Upper lobe of right lung (tissue), 1 donor: ENCODE measurements around the gene SCLY. TPM values are rescaled to one million over a fixed set of nuclear protein-coding genes. Genes with fewer than 3 reads are reported as not detected.
"Not testable (repeated sequence)": the region's sequence is repeated elsewhere in the genome, so short reads cannot be mapped to it uniquely, and the experiment has no call there.

Experiments
- ATAC-seq: fragments of 200-7000 bp; cut with Tn5 transposase; one replicate; pipeline ENCODE4 v1.9.1; 2020; ENCODE audit warnings: mild to moderate bottlenecking, moderate library complexity
- DNase-seq: peaks from one replicate; pipeline ENCODE4 v3.0.0-alpha.2; 2020
- H3K27ac ChIP-seq: fragments of 200-600 bp; one replicate; pipeline ENCODE4 v1.8.0; 2022
- H3K27me3 ChIP-seq: fragments of 200-600 bp; one replicate; pipeline ENCODE4 v1.8.0; 2022; ENCODE audit warnings: mild to moderate bottlenecking
- H3K36me3 ChIP-seq: fragments of 200-600 bp; one replicate; pipeline ENCODE4 v1.8.0; 2022
- H3K4me1 ChIP-seq: fragments of 200-600 bp; one replicate; pipeline ENCODE4 v1.8.0; 2022
- H3K4me3 ChIP-seq: fragments of 200-600 bp; one replicate; pipeline ENCODE4 v1.8.0; 2022; ENCODE audit warnings: mild to moderate bottlenecking
- H3K9me3 ChIP-seq: fragments of 200-600 bp; one replicate; pipeline ENCODE4 v1.8.0; 2022
- intact Hi-C: fragments of 100-400 bp; cut with DNase I; formaldehyde crosslinking; loops from one replicate; pipeline ENCODE4 v1.11.0; 2022
- total RNA-seq: library from RNA; stranded (reverse); fragmentation: NEBNext Ultra II Directional; extraction: Animal tissue kit (Norgen Biotek cat#: 25700); gene quantifications from one replicate; pipeline ENCODE4 v1.2.1, GENCODE V29; 2021
- TF ChIP-seq, protein P1 (sequence below): fragments of 200-600 bp; IDR thresholded peaks from one replicate; pipeline ENCODE4 v1.8.0; 2022; ENCODE audit warnings: antibody characterized with exemption
- donor health status: DM: no; HTN: yes; CAD: no; lungs with severe emphysema.

The SCLY gene
- total RNA-seq, 1 donor from 2014 or later = 13.0 TPM

DNA sequence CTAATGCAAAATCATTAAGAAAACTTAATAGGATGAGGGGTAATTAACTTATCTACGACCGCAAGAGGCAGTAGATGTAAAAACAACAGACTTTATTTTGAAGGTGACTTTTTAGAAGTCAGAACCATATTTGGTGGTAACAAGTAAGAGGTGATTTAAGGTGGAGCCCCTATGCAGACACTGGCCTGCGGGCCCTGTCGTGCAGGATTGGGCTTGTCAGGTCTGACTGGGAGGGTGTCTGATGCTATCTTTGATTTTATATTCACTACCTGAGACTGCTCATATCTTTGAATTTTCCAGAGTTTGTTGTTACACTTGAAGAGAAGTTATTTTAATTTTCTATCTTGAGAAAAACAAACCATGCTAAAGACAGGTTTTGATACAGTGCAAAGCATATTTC, 29.1 kb upstream of the SCLY start:
- Histone ChIP-seq H3K27me3 (no peaks in the 10 kb centered on the region), H3K36me3 (peaks cover 68% of the 10 kb centered on the region)
- TF ChIP-seq, protein P1, sequence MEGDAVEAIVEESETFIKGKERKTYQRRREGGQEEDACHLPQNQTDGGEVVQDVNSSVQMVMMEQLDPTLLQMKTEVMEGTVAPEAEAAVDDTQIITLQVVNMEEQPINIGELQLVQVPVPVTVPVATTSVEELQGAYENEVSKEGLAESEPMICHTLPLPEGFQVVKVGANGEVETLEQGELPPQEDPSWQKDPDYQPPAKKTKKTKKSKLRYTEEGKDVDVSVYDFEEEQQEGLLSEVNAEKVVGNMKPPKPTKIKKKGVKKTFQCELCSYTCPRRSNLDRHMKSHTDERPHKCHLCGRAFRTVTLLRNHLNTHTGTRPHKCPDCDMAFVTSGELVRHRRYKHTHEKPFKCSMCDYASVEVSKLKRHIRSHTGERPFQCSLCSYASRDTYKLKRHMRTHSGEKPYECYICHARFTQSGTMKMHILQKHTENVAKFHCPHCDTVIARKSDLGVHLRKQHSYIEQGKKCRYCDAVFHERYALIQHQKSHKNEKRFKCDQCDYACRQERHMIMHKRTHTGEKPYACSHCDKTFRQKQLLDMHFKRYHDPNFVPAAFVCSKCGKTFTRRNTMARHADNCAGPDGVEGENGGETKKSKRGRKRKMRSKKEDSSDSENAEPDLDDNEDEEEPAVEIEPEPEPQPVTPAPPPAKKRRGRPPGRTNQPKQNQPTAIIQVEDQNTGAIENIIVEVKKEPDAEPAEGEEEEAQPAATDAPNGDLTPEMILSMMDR = no peak

DNA sequence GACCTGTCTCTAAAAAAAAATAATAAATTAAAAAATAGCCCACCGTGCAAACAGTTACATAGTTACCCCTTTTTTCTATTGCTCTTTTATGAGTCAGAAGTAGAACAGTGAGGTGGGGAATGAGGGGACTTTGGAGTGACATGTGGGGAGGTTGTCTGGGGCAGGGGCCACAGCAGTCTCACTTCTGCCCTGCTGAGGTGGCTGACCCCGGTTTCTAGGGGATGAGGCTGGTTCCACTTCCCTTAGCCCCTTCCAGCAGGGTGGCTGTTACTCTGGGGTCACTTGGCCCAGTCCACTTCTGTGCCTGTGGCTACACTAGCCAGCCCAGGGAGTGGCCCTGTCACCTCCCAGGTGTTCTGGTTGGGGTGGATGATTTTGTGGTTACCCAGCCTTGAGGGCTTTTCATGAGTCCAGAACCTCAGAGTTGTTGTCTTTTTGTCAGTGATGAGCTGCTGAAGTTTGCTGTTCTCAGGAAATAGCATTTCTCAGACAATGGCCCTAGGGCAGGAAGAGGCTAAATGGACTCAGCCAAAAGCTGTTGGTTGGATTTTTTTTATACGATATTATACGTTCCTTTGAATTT, 28.0 kb upstream of the SCLY start:
- intact Hi-C loops = no loop called here
- TF ChIP-seq, protein P1 = no peak
- Histone ChIP-seq H3K36me3 (peaks cover 69% of the 10 kb centered on the region), H3K4me3 (no peak overlapping the region), H3K4me1 (no peaks in the 10 kb centered on the region), H3K27ac (no peak overlapping the region), H3K27me3 (no peaks in the 10 kb centered on the region), H3K9me3 (no peaks in the 10 kb centered on the region)
- no peak for ATAC-seq
- DNase-seq = no peak

More for the DNA sequence above, 29.1 kb upstream of the SCLY start:
- ATAC-seq = no peak
- no peaks in the 10 kb centered on the region for H3K9me3 ChIP-seq
- intact Hi-C loops = no loop called here
- no peak overlapping the region for H3K27ac ChIP-seq
- H3K4me1 ChIP-seq = no peaks in the 10 kb centered on the region
- DNase-seq = no peak
- no peak overlapping the region for H3K4me3 ChIP-seq

DNA sequence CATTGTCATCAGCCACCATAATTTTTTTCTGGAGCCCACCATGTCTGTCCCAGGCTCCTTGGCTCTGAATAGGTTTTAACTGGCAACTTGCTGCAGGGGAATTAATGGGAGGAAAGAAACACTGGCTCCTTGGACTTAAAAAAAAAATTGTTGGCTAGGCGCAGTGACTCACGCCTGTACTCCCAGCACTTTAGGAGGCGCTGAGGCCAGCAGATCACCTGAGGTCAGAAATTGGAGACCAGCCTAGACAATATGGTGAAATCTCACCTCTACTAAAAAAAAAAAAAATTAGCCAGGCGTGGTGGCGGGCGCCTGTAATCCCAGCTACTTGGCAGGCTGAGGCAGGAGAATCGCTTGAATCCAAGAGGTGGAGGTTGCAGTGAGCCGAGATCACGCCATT, 26.8 kb upstream of the SCLY start:
- DNase-seq, H3K27ac ChIP-seq, H3K4me1 ChIP-seq, ATAC-seq, H3K4me3 ChIP-seq, H3K27me3 ChIP-seq, intact Hi-C loops, H3K9me3 ChIP-seq: not testable (repeated sequence)
- peaks cover 72% of the 10 kb centered on the region for H3K36me3 ChIP-seq

DNA sequence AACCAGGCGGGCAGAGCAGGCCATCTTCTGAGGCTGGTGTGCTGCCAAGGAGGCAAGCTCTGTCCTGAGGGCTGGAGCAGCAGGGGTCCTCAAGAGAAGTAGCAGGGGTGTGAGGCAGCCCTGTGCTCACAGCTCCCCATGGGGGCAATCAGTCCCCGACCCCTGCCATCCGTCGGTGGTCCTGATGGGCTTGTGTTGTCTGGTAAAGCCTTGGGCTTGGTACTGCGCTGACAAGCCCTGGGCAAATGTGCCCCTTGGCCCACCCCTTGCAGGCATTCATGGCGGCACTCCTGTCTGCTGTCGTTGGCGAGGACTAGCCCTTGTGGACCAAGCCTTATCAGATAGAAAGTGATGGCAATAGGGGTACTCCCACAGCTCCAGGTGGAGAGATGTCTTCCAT, 22.6 kb upstream of the SCLY start:
- Histone ChIP-seq H3K4me1 (no peaks in the 10 kb centered on the region), H3K4me3 (no peak overlapping the region), H3K27ac (no peak overlapping the region), H3K9me3 (no peaks in the 10 kb centered on the region), H3K36me3 (peaks cover 57% of the 10 kb centered on the region), H3K27me3 (no peaks in the 10 kb centered on the region)
- DNase-seq (no peak), ATAC-seq (no peak)
- TF ChIP-seq, protein P1 = no peak
- intact Hi-C loops = no loop called here

DNA sequence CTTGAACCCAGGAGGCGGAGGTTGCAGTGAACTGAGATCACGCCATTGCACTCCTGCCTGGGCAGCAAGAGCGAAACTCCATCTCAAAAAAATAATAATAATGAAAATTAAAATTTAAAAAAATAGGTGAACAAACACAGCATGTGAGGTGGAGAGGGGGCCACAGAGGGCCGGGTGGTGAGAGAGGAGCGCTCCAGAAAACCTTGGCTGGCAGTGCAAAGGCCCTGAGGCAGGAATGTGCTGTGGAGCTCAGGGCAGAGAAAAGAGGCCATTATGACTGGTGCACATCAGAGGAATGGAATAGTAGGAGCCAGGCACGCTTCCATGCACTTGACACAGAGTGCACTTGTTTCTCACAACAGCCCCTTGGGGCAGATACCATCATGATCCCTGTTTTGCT, 21.6 kb upstream of the SCLY start:
- H3K36me3 ChIP-seq = peaks cover 60% of the 10 kb centered on the region
- intact Hi-C loops = no loop called here
- H3K27me3 ChIP-seq = no peaks in the 10 kb centered on the region
- H3K27ac ChIP-seq = no peak overlapping the region
- H3K4me1 ChIP-seq = no peaks in the 10 kb centered on the region
- H3K4me3 ChIP-seq = no peak overlapping the region
- no peak for ATAC-seq
- no peaks in the 10 kb centered on the region for H3K9me3 ChIP-seq
- no peak for DNase-seq
- TF ChIP-seq, protein P1 = no peak

DNA sequence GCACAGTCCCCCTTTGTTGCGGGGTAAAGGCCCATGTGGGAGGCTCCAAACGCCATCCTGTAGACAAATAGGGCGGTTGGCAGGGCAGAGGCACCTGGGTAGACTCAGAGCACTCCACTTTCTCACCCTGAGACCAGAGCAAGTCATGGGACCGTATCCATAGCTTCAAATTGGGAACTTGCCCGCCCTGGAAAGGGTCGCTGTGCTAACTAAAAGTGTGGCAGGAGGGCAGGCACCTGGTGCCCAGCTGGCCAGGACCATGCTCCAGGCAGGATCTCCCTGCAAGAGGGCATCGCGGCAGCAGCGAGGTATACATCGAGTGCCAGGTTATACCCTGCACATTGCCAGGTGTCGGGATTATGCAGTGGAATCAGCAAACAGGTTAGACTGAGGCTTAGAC, 20.8 kb upstream of the SCLY start:
- intact Hi-C loops = no loop called here
- DNase-seq (no peak), ATAC-seq (no peak)
- TF ChIP-seq, protein P1 = no peak
- H3K36me3 ChIP-seq = peaks cover 64% of the 10 kb centered on the region
- H3K27ac ChIP-seq = no peak overlapping the region
- no peak overlapping the region for H3K4me3 ChIP-seq
- no peaks in the 10 kb centered on the region for H3K27me3 ChIP-seq
- no peaks in the 10 kb centered on the region for H3K9me3 ChIP-seq
- H3K4me1 ChIP-seq = no peaks in the 10 kb centered on the region
